Measurements from ENCODE around the gene RAB1A.

The RAB1A gene

DNA sequence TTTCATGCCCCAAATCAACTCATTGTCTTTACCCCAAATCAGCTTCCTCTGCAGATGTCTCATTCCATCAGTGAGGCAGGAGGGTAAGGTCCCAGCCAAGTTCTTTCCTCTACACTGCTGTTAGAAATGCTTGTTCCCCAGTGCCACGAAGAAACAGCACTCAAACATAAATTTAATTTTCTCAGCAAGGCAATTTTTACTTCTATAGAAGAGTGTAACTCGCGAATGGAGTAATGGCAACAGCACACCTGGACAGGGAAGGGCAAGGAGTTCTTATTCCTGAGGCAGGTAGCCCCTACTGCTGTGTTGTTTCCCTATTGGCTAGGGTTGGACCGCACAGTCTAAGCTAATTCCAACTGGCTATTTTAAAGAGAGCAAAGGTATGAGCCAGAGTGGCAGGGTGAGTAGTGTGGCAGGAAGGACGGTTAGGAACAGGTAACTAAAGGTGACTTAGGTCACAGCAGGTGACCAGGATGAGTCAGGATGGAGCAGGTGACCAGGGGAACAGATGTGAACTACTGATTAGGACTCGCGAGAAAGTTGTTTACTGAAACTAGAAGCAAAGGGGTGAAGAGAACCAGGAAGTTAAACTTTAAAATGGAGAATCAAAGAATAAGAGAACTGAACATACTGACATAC, 85.7 kb downstream of the RAB1A start:
- no peaks in the 10 kb centered on the region for H3K79me2 ChIP-seq (ENCODE audit: insufficient read depth, low read length)
- peaks cover 12% of the 10 kb centered on the region for H3K9me3 ChIP-seq (ENCODE audit: insufficient read depth, low read length, severe bottlenecking)
- peaks cover 6% of the 10 kb centered on the region for H3K4me1 ChIP-seq (ENCODE audit: insufficient read depth, low read length)
- DNase-seq: peak; percentile 24
- no peak overlapping the region for H3K9ac ChIP-seq (ENCODE audit: low read depth, low read length)
- H3K27me3 ChIP-seq (ENCODE audit: insufficient read depth, low read length, poor library complexity): no peaks in the 10 kb centered on the region
- ATAC-seq (ENCODE audit: insufficient read depth, low read depth): no peak
- no peak overlapping the region for H3K4me3 ChIP-seq (ENCODE audit: low read depth in 1 of 2, low read length in 2 of 2)
- no peak for TF ChIP-seq CTCF (IDR thresholded peaks at IDR 0.05; ENCODE audit: borderline replicate concordance, extremely low read depth, low read length, poor library complexity, severe bottlenecking)
- TF ChIP-seq EZH2 (IDR thresholded peaks at IDR 0.05; ENCODE audit: borderline replicate concordance, low read depth, low read length, severe bottlenecking): no peak
- no peak overlapping the region for H2AFZ ChIP-seq (ENCODE audit: low read depth, low read length)
- H4K20me1 ChIP-seq (ENCODE audit: insufficient read depth, low read length): no peaks in the 10 kb centered on the region
- no peak overlapping the region for H3K27ac ChIP-seq (ENCODE audit: low read length)
- no peak overlapping the region for H3K4me2 ChIP-seq (ENCODE audit: insufficient read depth, low read length)
- peaks cover 3% of the 10 kb centered on the region; the same call in 1 of the 2 replicates for H3K36me3 ChIP-seq (ENCODE audit: insufficient read depth, low read length)

DNA sequence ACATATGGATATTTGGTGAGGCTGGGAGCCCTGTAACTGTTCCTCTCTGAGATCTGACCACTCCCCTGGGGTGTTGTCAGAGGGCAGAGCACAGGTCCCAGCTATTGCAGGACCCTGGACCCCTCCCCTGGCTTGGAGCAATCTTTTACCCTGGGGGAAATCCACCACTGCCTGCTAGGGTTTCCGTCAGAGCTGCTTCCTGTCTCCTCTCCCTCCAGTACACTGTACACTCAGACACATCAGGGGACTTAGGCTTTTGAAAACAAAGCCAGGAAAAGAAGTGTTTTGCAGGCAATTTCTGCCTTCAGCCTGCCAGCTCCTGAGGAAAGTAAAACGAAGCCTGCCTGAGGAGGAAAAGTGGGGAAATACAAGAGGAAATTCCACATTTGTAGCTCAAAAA, 86.9 kb downstream of the RAB1A start:
- H3K79me2 ChIP-seq (ENCODE audit: insufficient read depth, low read length): no peaks in the 10 kb centered on the region
- no peak overlapping the region for H3K27ac ChIP-seq (ENCODE audit: low read length)
- TF ChIP-seq EZH2 (IDR thresholded peaks at IDR 0.05; ENCODE audit: borderline replicate concordance, low read depth, low read length, severe bottlenecking): no peak
- TF ChIP-seq CTCF (IDR thresholded peaks at IDR 0.05; ENCODE audit: borderline replicate concordance, extremely low read depth, low read length, poor library complexity, severe bottlenecking): no peak
- H4K20me1 ChIP-seq (ENCODE audit: insufficient read depth, low read length): no peaks in the 10 kb centered on the region
- no peak overlapping the region for H3K4me3 ChIP-seq (ENCODE audit: low read depth in 1 of 2, low read length in 2 of 2)
- H3K9me3 ChIP-seq (ENCODE audit: insufficient read depth, low read length, severe bottlenecking): peaks cover 12% of the 10 kb centered on the region
- no peak for ATAC-seq (ENCODE audit: insufficient read depth, low read depth)
- no peak for DNase-seq
- peaks cover 3% of the 10 kb centered on the region; the same call in 1 of the 2 replicates for H3K36me3 ChIP-seq (ENCODE audit: insufficient read depth, low read length)
- H3K4me1 ChIP-seq (ENCODE audit: insufficient read depth, low read length): peaks cover 6% of the 10 kb centered on the region
- H2AFZ ChIP-seq (ENCODE audit: low read depth, low read length): no peak overlapping the region
- no peaks in the 10 kb centered on the region for H3K27me3 ChIP-seq (ENCODE audit: insufficient read depth, low read length, poor library complexity)
- H3K9ac ChIP-seq (ENCODE audit: low read depth, low read length): no peak overlapping the region
- no peak overlapping the region for H3K4me2 ChIP-seq (ENCODE audit: insufficient read depth, low read length)

GRCh38 chr2:65040400-65041261, 89.3 kb downstream of the RAB1A start:
- peak; percentile 84 for DNase-seq
- peak overlapping the region; percentile 59 for H3K27ac ChIP-seq (ENCODE audit: low read length)

More at GRCh38 chr2:65040400-65041261, 89.3 kb downstream of the RAB1A start:
- no peaks in the 10 kb centered on the region for H3K27me3 ChIP-seq (ENCODE audit: insufficient read depth, low read length, poor library complexity)
- no peaks in the 10 kb centered on the region for H4K20me1 ChIP-seq (ENCODE audit: insufficient read depth, low read length)
- H3K9me3 ChIP-seq (ENCODE audit: insufficient read depth, low read length, severe bottlenecking): peaks cover 12% of the 10 kb centered on the region
- H3K4me2 ChIP-seq (ENCODE audit: insufficient read depth, low read length): peak overlapping the region; percentile 54
- H3K9ac ChIP-seq (ENCODE audit: low read depth, low read length): peak overlapping the region; percentile 1; the same call in 1 of the 2 replicates
- H2AFZ ChIP-seq (ENCODE audit: low read depth, low read length): peak overlapping the region; percentile 75
- peak overlapping the region in 1 of 2 experiments; percentile 41; a peak in 2 of 4 replicates for H3K4me3 ChIP-seq (ENCODE audit: low read depth in 1 of 2, low read length in 2 of 2)
- H3K4me1 ChIP-seq (ENCODE audit: insufficient read depth, low read length): peaks cover 6% of the 10 kb centered on the region
- peak; percentile 99 for ATAC-seq (ENCODE audit: insufficient read depth, low read depth)
- no peaks in the 10 kb centered on the region for H3K79me2 ChIP-seq (ENCODE audit: insufficient read depth, low read length)
- peaks cover 3% of the 10 kb centered on the region; the same call in 1 of the 2 replicates for H3K36me3 ChIP-seq (ENCODE audit: insufficient read depth, low read length)
- TF ChIP-seq EZH2 (IDR thresholded peaks at IDR 0.05; ENCODE audit: borderline replicate concordance, low read depth, low read length, severe bottlenecking) (no peak), CTCF (IDR thresholded peaks at IDR 0.05; ENCODE audit: borderline replicate concordance, extremely low read depth, low read length, poor library complexity, severe bottlenecking) (peak; percentile 99)

Data from DND-41 (cell line).